HFFc6 (cell line): ENCODE data around the gene GUCY1A2. TPM values are rescaled to one million over a fixed set of nuclear protein-coding genes. Genes with fewer than 3 reads are reported as not detected.
A peak's percentile ranks its signal among the peaks of the same experiment; 100 is the strongest.

ENCODE experiments used
- DNase-seq: peaks from one replicate; pipeline ENCODE4 v3.0.0-alpha.2; 2018
- H3K27ac Mint-ChIP-seq: 2 replicates; pipeline ENCODE4 v1.8.0; 2020; ENCODE audit warnings: mild to moderate bottlenecking, mixed read lengths
- H3K27me3 Mint-ChIP-seq: 2 replicates; pipeline ENCODE4 v1.8.0; 2021; ENCODE audit warnings: mild to moderate bottlenecking, moderate library complexity, mixed read lengths; ENCODE audit not compliant: insufficient read depth
- H3K36me3 Mint-ChIP-seq: 2 replicates; pipeline ENCODE4 v1.8.0; 2021; ENCODE audit warnings: low read depth, mixed read lengths
- H3K4me1 Mint-ChIP-seq: 2 replicates; pipeline ENCODE4 v1.8.0; 2020; ENCODE audit warnings: low read depth, mixed read lengths
- H3K4me3 Mint-ChIP-seq: 2 replicates; pipeline ENCODE4 v1.8.0; 2020; ENCODE audit warnings: mild to moderate bottlenecking, moderate library complexity, mixed read lengths
- H3K9me3 Mint-ChIP-seq: 2 replicates; pipeline ENCODE4 v1.8.0; 2020; ENCODE audit warnings: mild to moderate bottlenecking, mixed read lengths
- total RNA-seq, 6 experiments: library from RNA; stranded (reverse); fragmentation: NEBNext Ultra II Directional; extraction: Animal tissue kit (Norgen Biotek cat#: 25700); gene quantifications; 2 replicates in 1 of 6; 3 replicates in 5 of 6; pipeline ENCODE4 v1.2.3, GENCODE V29; 2021
- TF ChIP-seq, protein P1 (sequence below): fragments of 200-600 bp; sonication (generic); IDR thresholded peaks from 2 replicates; pipeline ENCODE4 v1.5.0; 2021; ENCODE audit warnings: antibody characterized with exemption, mild to moderate bottlenecking

Gene GUCY1A2
- total RNA-seq, 6 experiments from 2014 or later: 0.05 to 0.21 (median 0.10) TPM; not detected in 1

DNA sequence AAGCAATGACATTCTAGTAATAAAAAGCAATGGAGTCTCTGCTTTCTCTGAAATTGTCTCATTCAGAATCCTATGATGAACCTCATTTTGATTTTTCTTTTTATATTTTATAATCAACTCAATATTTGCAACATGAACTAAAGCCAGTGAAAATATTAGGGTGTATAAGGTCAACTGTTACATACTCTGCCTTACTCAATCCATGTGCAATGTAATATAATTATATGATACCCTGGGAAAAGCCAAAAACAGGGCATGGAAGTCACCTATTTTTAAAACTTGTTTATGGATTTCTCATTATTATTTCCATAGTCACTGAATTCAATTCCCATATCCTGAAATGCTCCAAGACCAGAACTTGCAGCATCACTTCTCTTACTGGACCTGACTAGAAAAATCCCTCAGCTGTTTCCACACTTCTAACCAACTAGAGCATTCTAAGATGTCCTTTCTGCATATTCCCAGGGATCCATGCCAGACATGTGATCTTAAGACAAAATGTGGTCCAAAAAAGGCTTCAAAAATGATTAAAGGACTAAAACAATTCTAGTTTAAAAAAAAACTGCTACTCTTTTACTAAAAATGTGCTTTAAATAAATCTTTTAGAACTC, 97.3 kb downstream of the GUCY1A2 start:
- Mint-ChIP-seq H3K36me3 (no peaks in the 10 kb centered on the region), H3K4me1 (peaks cover 11% of the 10 kb centered on the region; the same call in 1 of the 2 replicates), H3K9me3 (peaks cover 4% of the 10 kb centered on the region; the same call in 1 of the 2 replicates), H3K4me3 (no peak overlapping the region), H3K27me3 (no peaks in the 10 kb centered on the region; the same call in 1 of the 2 replicates), H3K27ac (no peak overlapping the region)
- DNase-seq: no peak
- TF ChIP-seq, protein P1, sequence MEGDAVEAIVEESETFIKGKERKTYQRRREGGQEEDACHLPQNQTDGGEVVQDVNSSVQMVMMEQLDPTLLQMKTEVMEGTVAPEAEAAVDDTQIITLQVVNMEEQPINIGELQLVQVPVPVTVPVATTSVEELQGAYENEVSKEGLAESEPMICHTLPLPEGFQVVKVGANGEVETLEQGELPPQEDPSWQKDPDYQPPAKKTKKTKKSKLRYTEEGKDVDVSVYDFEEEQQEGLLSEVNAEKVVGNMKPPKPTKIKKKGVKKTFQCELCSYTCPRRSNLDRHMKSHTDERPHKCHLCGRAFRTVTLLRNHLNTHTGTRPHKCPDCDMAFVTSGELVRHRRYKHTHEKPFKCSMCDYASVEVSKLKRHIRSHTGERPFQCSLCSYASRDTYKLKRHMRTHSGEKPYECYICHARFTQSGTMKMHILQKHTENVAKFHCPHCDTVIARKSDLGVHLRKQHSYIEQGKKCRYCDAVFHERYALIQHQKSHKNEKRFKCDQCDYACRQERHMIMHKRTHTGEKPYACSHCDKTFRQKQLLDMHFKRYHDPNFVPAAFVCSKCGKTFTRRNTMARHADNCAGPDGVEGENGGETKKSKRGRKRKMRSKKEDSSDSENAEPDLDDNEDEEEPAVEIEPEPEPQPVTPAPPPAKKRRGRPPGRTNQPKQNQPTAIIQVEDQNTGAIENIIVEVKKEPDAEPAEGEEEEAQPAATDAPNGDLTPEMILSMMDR: no peak

DNA sequence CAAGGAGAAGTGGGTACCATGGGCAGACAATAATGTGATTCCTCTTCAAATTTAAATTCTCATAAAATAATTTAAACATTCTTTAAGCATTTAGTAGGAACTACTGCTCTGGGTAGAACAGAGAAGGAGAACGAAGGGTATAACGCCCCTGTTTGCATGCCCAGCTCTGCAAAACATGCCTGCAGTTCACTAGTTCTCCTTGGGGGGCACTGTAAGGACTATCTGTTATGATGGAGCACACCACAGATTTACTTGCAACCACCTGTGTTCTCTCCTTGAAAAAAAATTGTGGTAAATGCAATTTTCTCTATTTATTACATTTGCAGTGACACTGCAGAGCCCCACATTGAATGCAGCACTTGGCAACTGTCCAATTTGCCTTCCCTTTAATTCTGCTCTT, 100.3 kb downstream of the GUCY1A2 start:
- Mint-ChIP-seq H3K9me3 (peaks cover 4% of the 10 kb centered on the region; the same call in 1 of the 2 replicates), H3K4me1 (no peaks in the 10 kb centered on the region), H3K36me3 (no peaks in the 10 kb centered on the region), H3K27ac (no peak overlapping the region), H3K4me3 (no peak overlapping the region), H3K27me3 (no peaks in the 10 kb centered on the region; the same call in 1 of the 2 replicates)
- peak; percentile 15 for DNase-seq
- TF ChIP-seq, protein P1: peak; percentile 70

DNA sequence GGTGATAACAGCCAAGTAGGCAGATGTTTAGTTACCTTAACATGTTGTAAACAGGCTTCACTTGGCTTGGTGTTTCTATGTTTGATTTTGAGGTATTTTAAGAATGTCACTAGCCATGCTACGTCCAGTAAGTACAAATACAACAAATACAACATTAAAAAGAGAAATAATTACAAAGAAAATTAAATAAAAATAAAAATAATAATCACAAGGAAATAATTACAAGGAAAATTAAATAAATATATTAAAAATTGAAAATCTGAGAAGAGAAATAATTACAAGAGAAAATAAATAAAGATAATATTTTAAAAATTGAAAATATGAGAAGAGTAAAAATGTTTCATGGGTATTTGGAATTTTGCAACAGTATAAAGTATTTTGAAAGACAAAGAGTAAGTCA, 103.9 kb downstream of the GUCY1A2 start:
- Mint-ChIP-seq H3K27ac (no peak overlapping the region), H3K36me3 (no peaks in the 10 kb centered on the region), H3K4me1 (no peaks in the 10 kb centered on the region), H3K27me3 (no peaks in the 10 kb centered on the region; the same call in 1 of the 2 replicates), H3K9me3 (peaks cover 4% of the 10 kb centered on the region; the same call in 1 of the 2 replicates), H3K4me3 (no peak overlapping the region)
- DNase-seq: no peak
- TF ChIP-seq, protein P1: no peak

DNA sequence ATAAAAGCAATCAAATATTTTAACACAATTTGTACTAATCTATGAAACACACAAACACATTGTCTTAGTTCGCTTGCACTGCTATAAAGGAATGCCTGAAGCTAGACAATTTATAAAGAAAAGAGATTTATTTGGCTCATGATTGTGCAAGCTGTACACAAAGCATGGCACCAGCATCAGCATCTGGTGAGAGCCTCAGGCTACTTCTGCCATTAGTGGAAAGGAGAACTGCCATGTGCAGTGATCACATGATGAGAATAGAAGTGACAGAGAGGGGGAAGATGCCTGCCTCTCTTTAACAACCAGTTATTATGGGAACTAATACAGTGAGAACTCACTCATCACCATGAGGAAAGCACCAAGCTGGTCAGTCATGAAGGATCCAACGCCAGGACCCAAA, 105.1 kb downstream of the GUCY1A2 start:
- no peak overlapping the region for H3K27ac Mint-ChIP-seq
- H3K27me3 Mint-ChIP-seq: no peaks in the 10 kb centered on the region; the same call in 1 of the 2 replicates
- no peak overlapping the region for H3K4me3 Mint-ChIP-seq
- H3K36me3 Mint-ChIP-seq: no peaks in the 10 kb centered on the region
- no peaks in the 10 kb centered on the region for H3K4me1 Mint-ChIP-seq
- TF ChIP-seq, protein P1: no peak
- no peak for DNase-seq
- peaks cover under 1% of the 10 kb centered on the region; the same call in 1 of the 2 replicates for H3K9me3 Mint-ChIP-seq

DNA sequence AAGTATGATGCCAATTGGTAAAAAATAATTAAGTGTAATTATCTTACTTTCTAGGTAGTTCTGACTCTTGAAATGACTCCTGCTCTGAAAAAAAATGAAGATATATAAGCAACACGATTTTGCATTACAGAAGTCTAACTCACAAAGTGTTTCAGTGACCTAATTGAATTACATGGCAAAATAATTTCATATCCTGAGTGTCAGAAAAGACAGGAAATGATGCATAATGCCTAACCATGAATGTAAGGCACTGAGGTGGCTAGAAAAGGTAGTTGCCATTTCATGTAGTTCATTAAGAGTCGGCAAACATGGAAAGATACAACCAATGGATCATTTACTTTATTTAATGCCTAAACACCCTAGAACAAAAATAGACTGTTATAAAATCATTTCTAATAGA, 113.5 kb downstream of the GUCY1A2 start:
- H3K27ac Mint-ChIP-seq: no peak overlapping the region
- H3K4me1 Mint-ChIP-seq: no peaks in the 10 kb centered on the region
- DNase-seq: no peak
- no peaks in the 10 kb centered on the region; the same call in 1 of the 2 replicates for H3K9me3 Mint-ChIP-seq
- H3K4me3 Mint-ChIP-seq: no peak overlapping the region
- H3K36me3 Mint-ChIP-seq: no peaks in the 10 kb centered on the region
- TF ChIP-seq, protein P1: no peak
- H3K27me3 Mint-ChIP-seq: no peaks in the 10 kb centered on the region
